ENCODE data around the gene ARHGAP42. TPM values are rescaled to one million over a fixed set of nuclear protein-coding genes. Genes with fewer than 3 reads are reported as not detected.

Gene ARHGAP42
- total and polyA plus RNA-seq, 4 donors: 3.8 to 17.2 (median 12.0) TPM

DNA sequence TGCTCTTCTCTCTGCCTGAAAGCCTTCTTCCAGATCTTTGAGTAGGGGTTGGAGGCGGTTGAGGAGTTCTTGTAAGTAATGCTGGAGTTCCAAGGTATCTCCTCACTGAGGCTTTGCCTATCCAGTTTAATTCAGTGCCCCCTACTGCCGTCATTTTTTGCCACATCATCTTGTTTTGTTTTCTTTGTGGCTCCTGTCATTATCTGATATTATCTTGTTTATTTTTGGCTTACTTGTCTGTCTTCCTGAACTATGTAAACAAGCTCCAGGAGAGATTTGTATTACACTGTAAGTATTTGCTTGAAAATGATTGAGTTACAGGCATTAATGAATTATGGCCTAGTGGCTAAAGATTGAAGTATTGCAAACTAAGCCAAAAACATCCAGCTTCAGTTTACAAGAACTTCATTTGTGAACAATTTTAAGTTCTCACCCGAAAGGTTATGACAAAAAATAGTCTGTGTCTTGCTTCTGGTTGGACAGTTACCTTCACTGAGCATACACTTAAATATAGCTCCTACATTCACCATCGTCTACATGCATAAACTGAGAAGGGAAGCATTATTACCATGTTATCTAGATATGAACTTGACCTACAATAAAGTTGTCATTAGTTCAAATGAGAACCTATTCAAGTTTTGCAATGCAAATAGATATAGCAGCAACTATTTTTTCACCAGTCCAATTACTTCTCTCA is 154.8 kb downstream of the ARHGAP42 start:
- TF ChIP-seq, protein P1, sequence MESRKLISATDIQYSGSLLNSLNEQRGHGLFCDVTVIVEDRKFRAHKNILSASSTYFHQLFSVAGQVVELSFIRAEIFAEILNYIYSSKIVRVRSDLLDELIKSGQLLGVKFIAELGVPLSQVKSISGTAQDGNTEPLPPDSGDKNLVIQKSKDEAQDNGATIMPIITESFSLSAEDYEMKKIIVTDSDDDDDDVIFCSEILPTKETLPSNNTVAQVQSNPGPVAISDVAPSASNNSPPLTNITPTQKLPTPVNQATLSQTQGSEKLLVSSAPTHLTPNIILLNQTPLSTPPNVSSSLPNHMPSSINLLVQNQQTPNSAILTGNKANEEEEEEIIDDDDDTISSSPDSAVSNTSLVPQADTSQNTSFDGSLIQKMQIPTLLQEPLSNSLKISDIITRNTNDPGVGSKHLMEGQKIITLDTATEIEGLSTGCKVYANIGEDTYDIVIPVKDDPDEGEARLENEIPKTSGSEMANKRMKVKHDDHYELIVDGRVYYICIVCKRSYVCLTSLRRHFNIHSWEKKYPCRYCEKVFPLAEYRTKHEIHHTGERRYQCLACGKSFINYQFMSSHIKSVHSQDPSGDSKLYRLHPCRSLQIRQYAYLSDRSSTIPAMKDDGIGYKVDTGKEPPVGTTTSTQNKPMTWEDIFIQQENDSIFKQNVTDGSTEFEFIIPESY (IDR thresholded peaks at IDR 0.05): no peak
- TF ChIP-seq EGR1 (IDR thresholded peaks at IDR 0.05; ENCODE audit: low read depth in 2 of 2): no peak
- no peak for TF ChIP-seq ATF3 (IDR thresholded peaks at IDR 0.05)
- H3K4me1 ChIP-seq (ENCODE audit: control insufficient read depth in 4 of 4, insufficient read depth in 4 of 4, low read length in 3 of 4): peaks cover 1 to 34% (median 9%) of the 10 kb centered on the region in 4 donors
- no peaks in the 10 kb centered on the region for H3K9me3 ChIP-seq (ENCODE audit: control insufficient read depth in 4 of 4, low read length in 3 of 4)
- 71% methylated on average over 4 of the region's 4 CpGs for WGBS
- H3K9ac ChIP-seq (ENCODE audit: low read depth in 1 of 2, low read length in 2 of 2): no peak overlapping the region
- H3K36me3 ChIP-seq (ENCODE audit: control insufficient read depth in 4 of 4, insufficient read depth in 3 of 4, low read depth in 1 of 4, low read length in 3 of 4): no peaks in the 10 kb centered on the region
- no peak overlapping the region for H3K4me3 ChIP-seq (ENCODE audit: low read depth in 1 of 3, low read length in 3 of 3)
- no peak for DNase-seq (ENCODE audit: low spot score)
- H3K27ac ChIP-seq (ENCODE audit: low read depth in 1 of 2, low read length in 2 of 2): no peak overlapping the region
- no peaks in the 10 kb centered on the region for H3K27me3 ChIP-seq (ENCODE audit: control insufficient read depth in 4 of 4, insufficient read depth in 4 of 4, low read length in 3 of 4)

DNA sequence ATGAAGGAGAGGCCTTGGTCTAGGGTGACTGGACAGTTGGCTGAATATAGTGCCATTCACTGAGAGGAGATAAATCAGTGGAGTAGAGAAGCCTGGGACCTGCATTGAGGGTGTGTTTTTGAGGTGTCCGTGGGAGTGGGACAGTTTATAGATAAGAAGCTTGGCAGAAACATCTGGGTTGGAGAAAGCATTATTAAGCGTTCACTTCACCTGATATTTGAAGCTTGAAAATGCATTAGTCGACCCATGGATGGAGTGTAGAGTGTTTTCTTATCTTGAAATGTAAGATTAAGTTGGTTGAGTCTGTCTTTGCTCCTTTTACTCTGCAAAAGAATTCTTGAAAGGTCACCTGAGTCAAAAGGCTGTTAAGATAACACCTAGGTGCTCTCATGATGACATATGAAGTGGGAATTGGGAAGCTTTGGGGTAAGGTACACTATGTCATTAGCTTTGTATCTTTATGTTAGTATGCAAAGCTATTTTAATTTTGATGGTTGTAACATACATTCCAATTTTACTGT is 160.7 kb downstream of the ARHGAP42 start:
- peak overlapping the region in 1 of 2 donors; percentile 3 for H3K27ac ChIP-seq (ENCODE audit: low read depth in 1 of 2, low read length in 2 of 2)

More for the DNA sequence above, 160.7 kb downstream of the ARHGAP42 start:
- Histone ChIP-seq H3K4me1 (ENCODE audit: control insufficient read depth in 4 of 4, insufficient read depth in 4 of 4, low read length in 3 of 4) (peaks cover 3 to 55% (median 28%) of the 10 kb centered on the region in 4 donors), H3K4me3 (ENCODE audit: low read depth in 1 of 3, low read length in 3 of 3) (no peak overlapping the region), H3K27me3 (ENCODE audit: control insufficient read depth in 4 of 4, insufficient read depth in 4 of 4, low read length in 3 of 4) (no peaks in the 10 kb centered on the region), H3K9ac (ENCODE audit: low read depth in 1 of 2, low read length in 2 of 2) (no peak overlapping the region), H3K36me3 (ENCODE audit: control insufficient read depth in 4 of 4, insufficient read depth in 3 of 4, low read depth in 1 of 4, low read length in 3 of 4) (no peaks in the 10 kb centered on the region), H3K9me3 (ENCODE audit: control insufficient read depth in 4 of 4, low read length in 3 of 4) (no peaks in the 10 kb centered on the region)
- TF ChIP-seq GABPA (IDR thresholded peaks at IDR 0.05 in 1 of 2, conservative IDR thresholded peaks at IDR 0.05 in 1 of 2) (no peak), FOXA2 (IDR thresholded peaks at IDR 0.05) (no peak), REST (IDR thresholded peaks at IDR 0.05) (no peak), EGR1 (IDR thresholded peaks at IDR 0.05; ENCODE audit: low read depth in 2 of 2) (no peak), ATF3 (IDR thresholded peaks at IDR 0.05) (no peak), RAD21 (IDR thresholded peaks at IDR 0.05) (no peak), RXRA (IDR thresholded peaks at IDR 0.05) (no peak), HNF4G (IDR thresholded peaks at IDR 0.05) (no peak), NR2F2 (IDR thresholded peaks at IDR 0.05) (no peak), YY1 (IDR thresholded peaks at IDR 0.05) (no peak), TAF1 (conservative IDR thresholded peaks at IDR 0.05) (no peak), FOXA1 (IDR thresholded peaks at IDR 0.05) (no peak), JUND (IDR thresholded peaks at IDR 0.05) (no peak)
- TF ChIP-seq, protein P1 (IDR thresholded peaks at IDR 0.05): no peak
- TF ChIP-seq, protein P2, sequence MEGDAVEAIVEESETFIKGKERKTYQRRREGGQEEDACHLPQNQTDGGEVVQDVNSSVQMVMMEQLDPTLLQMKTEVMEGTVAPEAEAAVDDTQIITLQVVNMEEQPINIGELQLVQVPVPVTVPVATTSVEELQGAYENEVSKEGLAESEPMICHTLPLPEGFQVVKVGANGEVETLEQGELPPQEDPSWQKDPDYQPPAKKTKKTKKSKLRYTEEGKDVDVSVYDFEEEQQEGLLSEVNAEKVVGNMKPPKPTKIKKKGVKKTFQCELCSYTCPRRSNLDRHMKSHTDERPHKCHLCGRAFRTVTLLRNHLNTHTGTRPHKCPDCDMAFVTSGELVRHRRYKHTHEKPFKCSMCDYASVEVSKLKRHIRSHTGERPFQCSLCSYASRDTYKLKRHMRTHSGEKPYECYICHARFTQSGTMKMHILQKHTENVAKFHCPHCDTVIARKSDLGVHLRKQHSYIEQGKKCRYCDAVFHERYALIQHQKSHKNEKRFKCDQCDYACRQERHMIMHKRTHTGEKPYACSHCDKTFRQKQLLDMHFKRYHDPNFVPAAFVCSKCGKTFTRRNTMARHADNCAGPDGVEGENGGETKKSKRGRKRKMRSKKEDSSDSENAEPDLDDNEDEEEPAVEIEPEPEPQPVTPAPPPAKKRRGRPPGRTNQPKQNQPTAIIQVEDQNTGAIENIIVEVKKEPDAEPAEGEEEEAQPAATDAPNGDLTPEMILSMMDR (IDR thresholded peaks at IDR 0.05; ENCODE audit: low read depth, low read length, missing input control): no peak
- no peak for DNase-seq (ENCODE audit: low spot score)
- 66% methylated on average over 3 of the region's 3 CpGs for WGBS

All from liver (tissue), 9 donors.